WTC11 (cell line): ENCODE measurements around the gene CR2. TPM values are rescaled to one million over a fixed set of nuclear protein-coding genes. Genes with fewer than 3 reads are reported as not detected.

Experiments
- ATAC-seq: fragments of 200-7000 bp; cut with Tn5 transposase; 2 replicates; pipeline ENCODE4 v1.10.0; 2021; ENCODE audit warnings: mild to moderate bottlenecking, moderate library complexity
- CTCF ChIA-PET: fragments of 300-600 bp; sonication (Branson Sonifier 250); formaldehyde crosslinking; loops from one replicate; lab custom pipeline; 2021; ENCODE audit warnings: antibody characterized with exemption; lab: Charles Lee
- POLR2A ChIA-PET: fragments of 350-600 bp; sonication (Branson Sonifier 250); formaldehyde crosslinking; loops from one replicate; lab custom pipeline; 2021; ENCODE audit warnings: antibody characterized with exemption; lab: Charles Lee
- DNase-seq: peaks from one replicate; pipeline ENCODE4 v3.0.0; 2021; ENCODE audit warnings: low spot score
- H3K27ac Mint-ChIP-seq: 2 replicates; pipeline ENCODE4 v1.8.0; 2021; ENCODE audit warnings: mixed read lengths
- H3K27me3 Mint-ChIP-seq: 2 replicates; pipeline ENCODE4 v1.8.0; 2021; ENCODE audit warnings: low read depth, mild to moderate bottlenecking, moderate library complexity, mixed read lengths
- H3K36me3 Mint-ChIP-seq: 2 replicates; pipeline ENCODE4 v1.8.0; 2021; ENCODE audit warnings: mixed read lengths
- H3K4me1 Mint-ChIP-seq: 2 replicates; pipeline ENCODE4 v1.8.0; 2022; ENCODE audit warnings: mixed read lengths
- H3K4me3 Mint-ChIP-seq: 2 replicates; pipeline ENCODE4 v1.8.0; 2021; ENCODE audit warnings: mild to moderate bottlenecking, moderate library complexity, mixed read lengths
- H3K9me3 Mint-ChIP-seq: 2 replicates; pipeline ENCODE4 v1.8.0; 2021; ENCODE audit warnings: mixed read lengths
- EMX1 ChIP-seq: fragments of 250-450 bp; sonication (Bioruptor Pico); IDR thresholded peaks from 2 replicates; pipeline ENCODE4 v1.8.0; 2021; ENCODE audit warnings: mild to moderate bottlenecking
- ETV6 ChIP-seq: sonication (generic); formaldehyde crosslinking; IDR thresholded peaks from 2 replicates; pipeline ENCODE4 v1.8.1; 2022; ENCODE audit warnings: mild to moderate bottlenecking, missing genetic modification reagents
- FOXK1 ChIP-seq: sonication (generic); formaldehyde crosslinking; IDR thresholded peaks from 2 replicates; pipeline ENCODE4 v1.8.0; 2022; ENCODE audit warnings: mild to moderate bottlenecking, moderate library complexity, missing genetic modification reagents
- GABPB1 ChIP-seq: sonication (generic); formaldehyde crosslinking; IDR thresholded peaks from 2 replicates; pipeline ENCODE4 v1.8.1; 2023; ENCODE audit warnings: mild to moderate bottlenecking, missing genetic modification reagents
- GRHL2 ChIP-seq: fragments of 250-450 bp; sonication (Bioruptor Pico); IDR thresholded peaks from 2 replicates; pipeline ENCODE4 v1.8.0; 2022; ENCODE audit warnings: mild to moderate bottlenecking, moderate library complexity; ENCODE audit not compliant: insufficient replicate concordance, severe bottlenecking
- IRF2 ChIP-seq: sonication (generic); formaldehyde crosslinking; IDR thresholded peaks from 2 replicates; pipeline ENCODE4 v1.8.0; 2022; ENCODE audit warnings: low read depth, missing genetic modification reagents, borderline replicate concordance
- JUN ChIP-seq: sonication (generic); formaldehyde crosslinking; IDR thresholded peaks from 2 replicates; pipeline ENCODE4 v1.8.0; 2023; ENCODE audit warnings: mild to moderate bottlenecking, missing genetic modification reagents
- MXD4 ChIP-seq: fragments of 250-450 bp; sonication (Bioruptor Pico); IDR thresholded peaks from 2 replicates; pipeline ENCODE4 v1.8.0; 2021; ENCODE audit warnings: mild to moderate bottlenecking, moderate library complexity, borderline replicate concordance
- NFATC4 ChIP-seq: fragments of 250-450 bp; sonication (Bioruptor Pico); IDR thresholded peaks from 2 replicates; pipeline ENCODE4 v1.9.0; 2021; ENCODE audit warnings: mild to moderate bottlenecking
- NR2C2 ChIP-seq: sonication (generic); formaldehyde crosslinking; IDR thresholded peaks from 2 replicates; pipeline ENCODE4 v1.8.0; 2022; ENCODE audit warnings: mild to moderate bottlenecking, missing genetic modification reagents
- NR3C1 ChIP-seq: sonication (generic); formaldehyde crosslinking; conservative IDR thresholded peaks from 2 replicates; pipeline ENCODE4 v1.8.1; 2023; ENCODE audit warnings: low read depth, mild to moderate bottlenecking, missing genetic modification reagents
- OVOL2 ChIP-seq: fragments of 250-450 bp; sonication (Bioruptor Pico); IDR thresholded peaks from 2 replicates; pipeline ENCODE4 v1.9.0; 2021; ENCODE audit warnings: mild to moderate bottlenecking, borderline replicate concordance
- PRRX2 ChIP-seq: fragments of 250-450 bp; sonication (Bioruptor Pico); IDR thresholded peaks from 2 replicates; pipeline ENCODE4 v1.8.0; 2021; ENCODE audit warnings: mild to moderate bottlenecking
- RORB ChIP-seq: fragments of 250-450 bp; sonication (Bioruptor Pico); IDR thresholded peaks from 2 replicates; pipeline ENCODE4 v1.9.0; 2021; ENCODE audit warnings: mild to moderate bottlenecking
- SMAD3 ChIP-seq: sonication (generic); formaldehyde crosslinking; IDR thresholded peaks from 2 replicates; pipeline ENCODE4 v1.8.0; 2022; ENCODE audit warnings: missing genetic modification reagents, mild to moderate bottlenecking, borderline replicate concordance
- SP1 ChIP-seq: sonication (generic); formaldehyde crosslinking; conservative IDR thresholded peaks from 2 replicates; pipeline ENCODE4 v1.8.1; 2022; ENCODE audit warnings: missing genetic modification reagents
- TCF7 ChIP-seq: sonication (generic); formaldehyde crosslinking; IDR thresholded peaks from 2 replicates; pipeline ENCODE4 v1.8.0; 2022; ENCODE audit warnings: mild to moderate bottlenecking, low read depth, missing genetic modification reagents, moderate library complexity
- ZBTB21 ChIP-seq: sonication (generic); formaldehyde crosslinking; IDR thresholded peaks from 2 replicates; pipeline ENCODE4 v1.8.1; 2023; ENCODE audit warnings: mild to moderate bottlenecking, missing genetic modification reagents, borderline replicate concordance
- ZNF138 ChIP-seq: sonication (generic); formaldehyde crosslinking; conservative IDR thresholded peaks from 2 replicates; pipeline ENCODE4 v1.8.1; 2022; ENCODE audit warnings: mild to moderate bottlenecking, moderate library complexity, missing genetic modification reagents
- ZNF219 ChIP-seq: sonication (generic); formaldehyde crosslinking; IDR thresholded peaks from 2 replicates; pipeline ENCODE4 v1.8.0; 2023; ENCODE audit warnings: missing genetic modification reagents, mild to moderate bottlenecking, borderline replicate concordance
- ZNF416 ChIP-seq: fragments of 250-450 bp; sonication (Bioruptor Pico); IDR thresholded peaks from 2 replicates; pipeline ENCODE4 v1.9.0; 2021; ENCODE audit warnings: mild to moderate bottlenecking, inconsistent platforms
- ZNF423 ChIP-seq: fragments of 250-450 bp; sonication (Bioruptor Pico); IDR thresholded peaks from 2 replicates; pipeline ENCODE4 v2.1.2; 2022; ENCODE audit warnings: mild to moderate bottlenecking, moderate library complexity
- total RNA-seq: library from RNA; stranded (reverse); gene quantifications from 3 replicates; pipeline ENCODE4 v1.2.3, GENCODE V29; 2021
- TF ChIP-seq, protein P1 (sequence below): sonication (generic); formaldehyde crosslinking; conservative IDR thresholded peaks from 2 replicates; pipeline ENCODE4 v1.8.1; 2023; ENCODE audit warnings: mild to moderate bottlenecking, low read depth, missing genetic modification reagents, moderate library complexity
- TF ChIP-seq, protein P2 (sequence below): sonication (generic); formaldehyde crosslinking; IDR thresholded peaks from 2 replicates; pipeline ENCODE4 v1.8.1; 2022; ENCODE audit warnings: mild to moderate bottlenecking, moderate library complexity, missing genetic modification reagents
- TF ChIP-seq, protein P3 (sequence below): fragments of 250-450 bp; sonication (Bioruptor Pico); IDR thresholded peaks from 2 replicates; pipeline ENCODE4 v1.9.0; 2021; ENCODE audit warnings: moderate library complexity, mild to moderate bottlenecking, inconsistent platforms, borderline replicate concordance
- TF ChIP-seq, protein P4 (sequence below): sonication (generic); formaldehyde crosslinking; IDR thresholded peaks from 2 replicates; pipeline ENCODE4 v1.8.1; 2023; ENCODE audit warnings: mild to moderate bottlenecking, missing genetic modification reagents, borderline replicate concordance
- TF ChIP-seq, protein P5 (sequence below): sonication (generic); formaldehyde crosslinking; IDR thresholded peaks from 2 replicates; pipeline ENCODE4 v1.8.1; 2022; ENCODE audit warnings: low read depth, mild to moderate bottlenecking, moderate library complexity, missing genetic modification reagents, borderline replicate concordance

CR2 gene
- total RNA-seq, 1 experiment from 2014 or later = 3.8 TPM

DNA sequence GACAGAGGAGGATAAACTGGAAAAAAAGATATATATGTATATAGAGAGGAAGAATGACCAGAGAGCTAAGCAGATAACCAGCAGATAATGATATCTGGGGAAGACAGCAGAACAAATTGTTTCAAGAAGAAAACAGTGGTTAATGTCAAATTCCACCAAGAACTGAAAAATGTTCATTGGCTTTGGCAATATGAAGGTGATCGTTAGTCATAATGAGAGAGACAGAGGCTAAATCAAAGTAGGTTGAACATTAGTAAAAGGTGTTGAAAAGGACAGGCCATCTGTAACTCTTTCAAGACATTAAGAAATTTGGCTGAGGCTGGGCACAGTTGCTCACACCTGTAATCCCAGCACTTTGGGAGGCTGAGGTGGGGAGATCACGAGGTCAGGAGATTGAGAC is 25.3 kb upstream of the CR2 start:
- H3K9me3 Mint-ChIP-seq = peaks cover 26% of the 10 kb centered on the region
- peaks cover 9% of the 10 kb centered on the region for H3K4me1 Mint-ChIP-seq
- no peak for DNase-seq
- TF ChIP-seq OVOL2 (no peak), ZNF219 (CRISPR knock-in tag) (no peak), IRF2 (no peak), ZBTB21 (no peak), NR3C1 (no peak), JUN (CRISPR knock-in tag) (no peak), MXD4 (CRISPR knock-in tag) (no peak), FOXK1 (CRISPR knock-in tag) (no peak), TCF7 (CRISPR knock-in tag) (no peak)
- TF ChIP-seq, all 79 proteins: peak for 0
- CTCF ChIA-PET = no interaction called here
- H3K4me3 Mint-ChIP-seq = no peak overlapping the region
- ATAC-seq = no peak
- peaks cover 6% of the 10 kb centered on the region for H3K27me3 Mint-ChIP-seq
- POLR2A ChIA-PET = no interaction called here
- H3K27ac Mint-ChIP-seq = no peak overlapping the region
- peaks cover 16% of the 10 kb centered on the region for H3K36me3 Mint-ChIP-seq

DNA sequence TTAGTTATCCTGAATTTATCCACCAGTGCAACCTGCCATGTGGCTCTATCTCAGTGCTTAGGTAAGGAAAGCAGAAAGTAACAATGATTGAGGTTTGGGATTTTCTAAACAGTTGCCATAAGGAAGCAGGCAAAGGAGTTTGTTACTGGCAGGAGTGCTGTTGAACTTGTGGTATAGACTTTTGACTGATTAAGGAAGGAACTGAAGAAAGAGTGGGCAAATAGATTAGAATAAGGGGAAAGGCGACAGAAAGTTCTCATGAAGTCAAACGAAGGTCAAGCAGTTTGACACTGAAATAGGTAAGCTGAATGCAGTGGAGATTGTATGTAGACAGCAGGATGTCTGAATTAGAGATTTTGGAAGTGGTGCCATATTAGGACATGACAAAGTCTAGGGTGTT is 24.2 kb upstream of the CR2 start:
- ChIA-PET POLR2A (no interaction called here), CTCF (no interaction called here)
- TF ChIP-seq ZNF138 (no peak), ZNF219 (CRISPR knock-in tag) (no peak), ETV6 (CRISPR knock-in tag) (no peak), NR2C2 (no peak), ZNF416 (CRISPR knock-in tag) (no peak), NFATC4 (no peak), NR3C1 (no peak), MXD4 (CRISPR knock-in tag) (no peak), PRRX2 (CRISPR knock-in tag) (no peak)
- TF ChIP-seq, protein P1, sequence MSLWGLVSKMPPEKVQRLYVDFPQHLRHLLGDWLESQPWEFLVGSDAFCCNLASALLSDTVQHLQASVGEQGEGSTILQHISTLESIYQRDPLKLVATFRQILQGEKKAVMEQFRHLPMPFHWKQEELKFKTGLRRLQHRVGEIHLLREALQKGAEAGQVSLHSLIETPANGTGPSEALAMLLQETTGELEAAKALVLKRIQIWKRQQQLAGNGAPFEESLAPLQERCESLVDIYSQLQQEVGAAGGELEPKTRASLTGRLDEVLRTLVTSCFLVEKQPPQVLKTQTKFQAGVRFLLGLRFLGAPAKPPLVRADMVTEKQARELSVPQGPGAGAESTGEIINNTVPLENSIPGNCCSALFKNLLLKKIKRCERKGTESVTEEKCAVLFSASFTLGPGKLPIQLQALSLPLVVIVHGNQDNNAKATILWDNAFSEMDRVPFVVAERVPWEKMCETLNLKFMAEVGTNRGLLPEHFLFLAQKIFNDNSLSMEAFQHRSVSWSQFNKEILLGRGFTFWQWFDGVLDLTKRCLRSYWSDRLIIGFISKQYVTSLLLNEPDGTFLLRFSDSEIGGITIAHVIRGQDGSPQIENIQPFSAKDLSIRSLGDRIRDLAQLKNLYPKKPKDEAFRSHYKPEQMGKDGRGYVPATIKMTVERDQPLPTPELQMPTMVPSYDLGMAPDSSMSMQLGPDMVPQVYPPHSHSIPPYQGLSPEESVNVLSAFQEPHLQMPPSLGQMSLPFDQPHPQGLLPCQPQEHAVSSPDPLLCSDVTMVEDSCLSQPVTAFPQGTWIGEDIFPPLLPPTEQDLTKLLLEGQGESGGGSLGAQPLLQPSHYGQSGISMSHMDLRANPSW (CRISPR knock-in tag) = no peak
- TF ChIP-seq, protein P2, sequence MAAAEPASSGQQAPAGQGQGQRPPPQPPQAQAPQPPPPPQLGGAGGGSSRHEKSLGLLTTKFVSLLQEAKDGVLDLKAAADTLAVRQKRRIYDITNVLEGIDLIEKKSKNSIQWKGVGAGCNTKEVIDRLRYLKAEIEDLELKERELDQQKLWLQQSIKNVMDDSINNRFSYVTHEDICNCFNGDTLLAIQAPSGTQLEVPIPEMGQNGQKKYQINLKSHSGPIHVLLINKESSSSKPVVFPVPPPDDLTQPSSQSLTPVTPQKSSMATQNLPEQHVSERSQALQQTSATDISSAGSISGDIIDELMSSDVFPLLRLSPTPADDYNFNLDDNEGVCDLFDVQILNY (CRISPR knock-in tag) = no peak
- TF ChIP-seq, protein P3, sequence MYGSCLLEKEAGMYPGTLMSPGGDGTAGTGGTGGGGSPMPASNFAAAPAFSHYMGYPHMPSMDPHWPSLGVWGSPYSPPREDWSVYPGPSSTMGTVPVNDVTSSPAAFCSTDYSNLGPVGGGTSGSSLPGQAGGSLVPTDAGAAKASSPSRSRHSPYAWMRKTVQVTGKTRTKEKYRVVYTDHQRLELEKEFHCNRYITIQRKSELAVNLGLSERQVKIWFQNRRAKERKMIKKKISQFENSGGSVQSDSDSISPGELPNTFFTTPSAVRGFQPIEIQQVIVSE (CRISPR knock-in tag) = no peak
- H3K27me3 Mint-ChIP-seq = peaks cover 6% of the 10 kb centered on the region
- ATAC-seq = no peak
- peaks cover 26% of the 10 kb centered on the region for H3K9me3 Mint-ChIP-seq
- H3K36me3 Mint-ChIP-seq = peaks cover 16% of the 10 kb centered on the region
- DNase-seq = no peak
- peaks cover 3% of the 10 kb centered on the region for H3K4me1 Mint-ChIP-seq
- H3K27ac Mint-ChIP-seq = no peak overlapping the region
- H3K4me3 Mint-ChIP-seq = no peak overlapping the region

DNA sequence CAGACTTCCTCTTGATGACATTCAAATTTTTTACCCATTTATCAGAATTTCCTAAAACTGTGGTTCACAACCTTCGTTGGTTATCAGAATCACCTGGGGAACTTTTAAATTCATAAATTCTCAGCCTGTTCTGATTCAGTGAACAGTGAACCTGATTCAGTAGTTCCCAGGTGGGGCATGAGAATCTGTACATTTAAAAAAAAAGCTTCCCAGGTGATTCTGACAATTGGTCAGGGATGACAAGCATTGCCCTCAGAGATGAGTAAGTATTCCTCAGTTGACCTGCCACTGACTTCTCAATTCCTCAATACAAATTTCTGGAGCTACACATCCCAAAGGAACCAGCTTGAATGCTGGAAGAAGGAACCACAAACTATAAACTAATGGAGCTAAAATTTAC is 23.5 kb upstream of the CR2 start:
- POLR2A ChIA-PET = no interaction called here
- H3K9me3 Mint-ChIP-seq = peaks cover 26% of the 10 kb centered on the region
- H3K36me3 Mint-ChIP-seq = peaks cover 16% of the 10 kb centered on the region
- H3K4me1 Mint-ChIP-seq = no peaks in the 10 kb centered on the region
- H3K4me3 Mint-ChIP-seq = no peak overlapping the region
- ATAC-seq = no peak
- no peak overlapping the region for H3K27ac Mint-ChIP-seq
- CTCF ChIA-PET = interaction anchor here (0.9 kb wide), 1 partner anchor 29 kb away, joined by 3 read pairs; no protein-coding TSS in a partner anchor
- H3K27me3 Mint-ChIP-seq = peaks cover 6% of the 10 kb centered on the region
- DNase-seq = no peak
- TF ChIP-seq ZNF423 (no peak), TCF7 (CRISPR knock-in tag) (no peak), SP1 (CRISPR knock-in tag) (no peak), SMAD3 (no peak), GABPB1 (CRISPR knock-in tag) (no peak), EMX1 (CRISPR knock-in tag) (no peak), RORB (CRISPR knock-in tag) (no peak), GRHL2 (CRISPR knock-in tag) (no peak), FOXK1 (CRISPR knock-in tag) (no peak)
- TF ChIP-seq, protein P4, sequence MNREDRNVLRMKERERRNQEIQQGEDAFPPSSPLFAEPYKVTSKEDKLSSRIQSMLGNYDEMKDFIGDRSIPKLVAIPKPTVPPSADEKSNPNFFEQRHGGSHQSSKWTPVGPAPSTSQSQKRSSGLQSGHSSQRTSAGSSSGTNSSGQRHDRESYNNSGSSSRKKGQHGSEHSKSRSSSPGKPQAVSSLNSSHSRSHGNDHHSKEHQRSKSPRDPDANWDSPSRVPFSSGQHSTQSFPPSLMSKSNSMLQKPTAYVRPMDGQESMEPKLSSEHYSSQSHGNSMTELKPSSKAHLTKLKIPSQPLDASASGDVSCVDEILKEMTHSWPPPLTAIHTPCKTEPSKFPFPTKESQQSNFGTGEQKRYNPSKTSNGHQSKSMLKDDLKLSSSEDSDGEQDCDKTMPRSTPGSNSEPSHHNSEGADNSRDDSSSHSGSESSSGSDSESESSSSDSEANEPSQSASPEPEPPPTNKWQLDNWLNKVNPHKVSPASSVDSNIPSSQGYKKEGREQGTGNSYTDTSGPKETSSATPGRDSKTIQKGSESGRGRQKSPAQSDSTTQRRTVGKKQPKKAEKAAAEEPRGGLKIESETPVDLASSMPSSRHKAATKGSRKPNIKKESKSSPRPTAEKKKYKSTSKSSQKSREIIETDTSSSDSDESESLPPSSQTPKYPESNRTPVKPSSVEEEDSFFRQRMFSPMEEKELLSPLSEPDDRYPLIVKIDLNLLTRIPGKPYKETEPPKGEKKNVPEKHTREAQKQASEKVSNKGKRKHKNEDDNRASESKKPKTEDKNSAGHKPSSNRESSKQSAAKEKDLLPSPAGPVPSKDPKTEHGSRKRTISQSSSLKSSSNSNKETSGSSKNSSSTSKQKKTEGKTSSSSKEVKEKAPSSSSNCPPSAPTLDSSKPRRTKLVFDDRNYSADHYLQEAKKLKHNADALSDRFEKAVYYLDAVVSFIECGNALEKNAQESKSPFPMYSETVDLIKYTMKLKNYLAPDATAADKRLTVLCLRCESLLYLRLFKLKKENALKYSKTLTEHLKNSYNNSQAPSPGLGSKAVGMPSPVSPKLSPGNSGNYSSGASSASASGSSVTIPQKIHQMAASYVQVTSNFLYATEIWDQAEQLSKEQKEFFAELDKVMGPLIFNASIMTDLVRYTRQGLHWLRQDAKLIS (CRISPR knock-in tag) = no peak
- TF ChIP-seq, protein P5, sequence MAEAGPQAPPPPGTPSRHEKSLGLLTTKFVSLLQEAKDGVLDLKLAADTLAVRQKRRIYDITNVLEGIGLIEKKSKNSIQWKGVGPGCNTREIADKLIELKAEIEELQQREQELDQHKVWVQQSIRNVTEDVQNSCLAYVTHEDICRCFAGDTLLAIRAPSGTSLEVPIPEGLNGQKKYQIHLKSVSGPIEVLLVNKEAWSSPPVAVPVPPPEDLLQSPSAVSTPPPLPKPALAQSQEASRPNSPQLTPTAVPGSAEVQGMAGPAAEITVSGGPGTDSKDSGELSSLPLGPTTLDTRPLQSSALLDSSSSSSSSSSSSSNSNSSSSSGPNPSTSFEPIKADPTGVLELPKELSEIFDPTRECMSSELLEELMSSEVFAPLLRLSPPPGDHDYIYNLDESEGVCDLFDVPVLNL (CRISPR knock-in tag) = no peak
